GM12874 (cell line): ENCODE measurements around the gene PPP2R5C.

Experiments
- TF ChIP-seq, protein P1 (sequence below): IDR thresholded peaks from 2 replicates; pipeline ENCODE4 v1.5.1; 2011; ENCODE audit warnings: low read depth, mild to moderate bottlenecking, control low read depth, low read length, moderate library complexity; ENCODE audit not compliant: insufficient read depth

The PPP2R5C gene

DNA sequence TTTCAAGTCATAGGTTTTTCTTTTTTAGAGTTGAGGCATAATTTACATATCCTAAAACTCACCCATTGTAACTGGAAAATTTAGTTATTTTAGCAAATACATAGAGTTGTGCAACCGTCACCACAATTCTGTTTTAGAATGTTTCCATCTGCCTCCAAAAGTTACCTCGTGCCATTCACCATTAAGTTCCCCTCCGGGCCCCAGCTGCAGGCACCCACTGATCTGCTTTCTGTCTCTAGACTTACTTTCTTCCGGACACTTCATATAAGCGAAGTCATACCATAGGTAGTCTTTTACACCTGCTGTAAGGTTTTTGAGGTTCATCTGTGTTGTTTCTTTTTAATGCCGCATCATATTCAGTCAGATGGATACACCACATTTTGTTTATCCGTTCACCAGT is 28.7 kb downstream of the PPP2R5C start:
- TF ChIP-seq, protein P1, sequence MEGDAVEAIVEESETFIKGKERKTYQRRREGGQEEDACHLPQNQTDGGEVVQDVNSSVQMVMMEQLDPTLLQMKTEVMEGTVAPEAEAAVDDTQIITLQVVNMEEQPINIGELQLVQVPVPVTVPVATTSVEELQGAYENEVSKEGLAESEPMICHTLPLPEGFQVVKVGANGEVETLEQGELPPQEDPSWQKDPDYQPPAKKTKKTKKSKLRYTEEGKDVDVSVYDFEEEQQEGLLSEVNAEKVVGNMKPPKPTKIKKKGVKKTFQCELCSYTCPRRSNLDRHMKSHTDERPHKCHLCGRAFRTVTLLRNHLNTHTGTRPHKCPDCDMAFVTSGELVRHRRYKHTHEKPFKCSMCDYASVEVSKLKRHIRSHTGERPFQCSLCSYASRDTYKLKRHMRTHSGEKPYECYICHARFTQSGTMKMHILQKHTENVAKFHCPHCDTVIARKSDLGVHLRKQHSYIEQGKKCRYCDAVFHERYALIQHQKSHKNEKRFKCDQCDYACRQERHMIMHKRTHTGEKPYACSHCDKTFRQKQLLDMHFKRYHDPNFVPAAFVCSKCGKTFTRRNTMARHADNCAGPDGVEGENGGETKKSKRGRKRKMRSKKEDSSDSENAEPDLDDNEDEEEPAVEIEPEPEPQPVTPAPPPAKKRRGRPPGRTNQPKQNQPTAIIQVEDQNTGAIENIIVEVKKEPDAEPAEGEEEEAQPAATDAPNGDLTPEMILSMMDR: no peak

- TF ChIP-seq, protein P1: no peak
Observed at GRCh38 chr14:101791919-101792572, 30.5 kb downstream of the PPP2R5C start.

DNA sequence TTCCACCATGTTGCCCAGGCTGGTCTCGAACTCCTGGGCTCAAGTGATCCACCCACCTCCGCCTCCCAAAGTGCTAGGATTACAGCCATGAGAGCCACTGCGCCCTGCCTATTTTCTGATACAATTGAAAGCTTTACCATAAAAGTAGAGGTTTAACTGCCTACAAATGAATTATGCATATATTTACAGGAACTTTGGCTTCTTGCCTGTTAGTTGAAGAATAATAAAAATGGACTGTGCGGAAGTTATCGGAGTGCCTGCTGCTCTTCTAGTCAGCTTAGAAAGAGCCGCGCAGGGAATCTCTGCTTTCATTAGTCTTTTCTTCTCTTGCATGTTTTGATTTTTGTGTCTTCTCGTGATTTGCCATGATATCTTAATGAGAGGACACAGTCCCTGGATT is 34.5 kb downstream of the PPP2R5C start:
- TF ChIP-seq, protein P1: no peak

DNA sequence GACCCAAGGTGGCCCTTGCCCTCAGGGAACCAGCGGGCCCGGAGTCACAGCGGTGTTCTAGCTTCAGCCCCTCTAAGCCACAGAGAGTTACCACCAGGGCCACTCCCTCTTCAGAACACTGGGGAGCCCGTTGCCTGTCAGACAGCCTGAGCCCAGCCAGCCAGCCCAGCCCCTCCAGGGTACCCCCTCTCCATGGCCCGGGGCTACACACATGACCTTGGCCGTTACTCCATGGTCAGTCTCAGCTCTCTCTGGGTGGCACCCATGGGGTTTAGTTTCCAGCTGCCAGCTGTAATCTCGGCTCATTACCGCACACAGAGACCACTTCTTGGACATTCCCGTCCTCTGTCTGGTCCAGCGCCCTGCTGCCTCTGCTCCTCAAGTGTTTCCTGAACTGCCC is 35.0 kb downstream of the PPP2R5C start:
- TF ChIP-seq, protein P1: no peak

- TF ChIP-seq, protein P1: no peak
Observed at GRCh38 chr14:101797856-101798255, 36.3 kb downstream of the PPP2R5C start.

DNA sequence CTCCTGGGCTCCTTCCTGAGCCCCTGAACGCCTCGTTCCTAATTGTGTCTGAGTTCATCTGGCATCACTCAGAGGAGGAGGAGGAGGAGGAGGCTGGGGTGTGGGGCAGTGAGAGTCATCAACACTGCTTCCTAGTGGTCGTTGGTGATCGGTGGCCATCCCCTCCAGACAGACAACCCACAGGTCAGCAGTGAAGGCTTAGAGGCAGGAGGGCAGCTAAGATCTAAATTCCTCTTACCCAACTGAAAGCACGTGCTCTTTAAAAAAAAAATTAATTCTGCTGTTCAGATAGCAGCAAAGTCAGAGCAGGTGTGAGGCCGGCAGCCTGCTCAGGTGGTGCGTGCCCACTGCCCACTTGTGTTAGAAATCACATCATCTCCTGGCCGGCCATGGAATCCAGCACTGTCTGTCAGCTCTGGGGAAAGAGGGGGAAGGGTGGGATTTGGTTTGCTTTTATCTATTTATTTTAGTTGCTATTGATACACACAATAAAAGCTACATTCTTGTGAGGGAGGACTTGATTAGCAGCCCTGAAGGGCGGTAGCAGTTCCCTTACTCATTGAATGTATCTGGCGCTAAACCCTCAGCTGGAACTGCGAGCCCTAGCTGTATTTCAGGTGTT is 46.6 kb downstream of the PPP2R5C start:
- TF ChIP-seq, protein P1: no peak

DNA sequence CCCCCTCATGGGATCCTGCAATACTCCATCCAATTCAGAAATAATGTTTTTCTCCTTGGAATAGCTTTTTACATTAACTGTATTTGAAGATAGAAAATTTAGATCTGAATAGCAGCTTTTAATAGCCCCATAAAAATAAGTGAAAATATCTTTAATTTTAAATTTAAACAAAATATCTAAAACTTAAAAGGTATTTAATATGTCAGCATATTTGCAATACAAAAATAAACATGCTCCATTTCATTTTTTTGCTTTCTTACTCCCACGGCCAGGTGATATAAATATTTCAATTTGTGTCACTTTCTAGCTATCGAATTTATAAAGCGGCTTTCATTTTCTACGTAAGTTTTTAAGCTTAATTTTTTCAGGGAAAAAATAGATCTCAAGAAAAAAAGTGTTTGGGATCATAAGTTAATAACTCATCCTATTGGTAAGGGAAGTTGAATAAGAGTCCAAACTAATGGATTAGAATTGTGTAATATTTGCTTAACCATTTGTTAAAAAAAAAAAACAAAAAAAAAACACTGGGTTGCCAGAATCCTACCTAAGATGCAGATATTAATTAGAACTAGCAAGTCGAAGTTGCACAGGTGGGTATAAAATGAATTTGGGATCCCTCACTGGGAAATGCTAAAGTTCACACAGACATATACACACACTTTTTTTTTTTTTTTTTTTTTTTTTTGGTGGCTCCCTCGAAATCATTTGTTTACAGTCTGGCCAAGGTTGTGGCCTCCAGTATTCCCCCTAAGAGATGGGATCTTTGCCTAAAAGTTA is 47.6 kb downstream of the PPP2R5C start:
- TF ChIP-seq, protein P1: no peak
